Activated gamma-delta T cell treated with Interleukin-2 at 50 U/mL for 16 hours (primary cell): ENCODE results near the gene TMEM91.
"Not testable (repeated sequence)": the region's sequence is repeated elsewhere in the genome, so short reads cannot be mapped to it uniquely, and the experiment has no call there.

Source experiments
- DNase-seq: peaks from one replicate; pipeline ENCODE4 v3.0.0-alpha.2; 2020

TMEM91 gene

GRCh38 chr19:41381536-41381935 lies 5.2 kb downstream of the TMEM91 start:
- not testable (repeated sequence) for DNase-seq

GRCh38 chr19:41384351-41384750 lies 8.0 kb downstream of the TMEM91 start:
- DNase-seq: no peak

GRCh38 chr19:41386442-41386841 lies 10.1 kb downstream of the TMEM91 start:
- DNase-seq: no peak

- no peak for DNase-seq
These were observed 15.3 kb downstream of the TMEM91 start for GRCh38 chr19:41391618-41392017.

- DNase-seq: no peak
These were observed 16.4 kb downstream of the TMEM91 start for GRCh38 chr19:41392775-41393174.

GRCh38 chr19:41395355-41395754 lies 19.0 kb downstream of the TMEM91 start:
- DNase-seq: no peak

- peak; percentile 99 for DNase-seq
These were observed 21.0 kb downstream of the TMEM91 start, which contains the start of the genes BCKDHA and EXOSC5 for GRCh38 chr19:41397086-41398049. Gene BCKDHA (plus strand): TSS chr19:41397818. CDS start chr19:41397828, 10 bp downstream. Gene EXOSC5 (minus strand): TSS chr19:41397359. CDS start chr19:41397328, 31 bp downstream.

- DNase-seq: no peak
These were observed 21.7 kb downstream of the TMEM91 start for GRCh38 chr19:41398050-41398418.

- DNase-seq: no peak
These were observed 22.3 kb downstream of the TMEM91 start for GRCh38 chr19:41398598-41398997.

GRCh38 chr19:41399091-41399490 lies 22.8 kb downstream of the TMEM91 start:
- no peak for DNase-seq

- no peak for DNase-seq
These were observed 23.2 kb downstream of the TMEM91 start for GRCh38 chr19:41399525-41399924.

- DNase-seq: no peak
These were observed 25.1 kb downstream of the TMEM91 start for GRCh38 chr19:41401483-41401882.

- no peak for DNase-seq
These were observed 25.7 kb downstream of the TMEM91 start for GRCh38 chr19:41402010-41402409.

- no peak for DNase-seq
These were observed 27.0 kb downstream of the TMEM91 start for GRCh38 chr19:41403181-41403970.

- DNase-seq: no peak
These were observed 29.4 kb downstream of the TMEM91 start for GRCh38 chr19:41405776-41406175.

GRCh38 chr19:41407271-41407670 lies 30.9 kb downstream of the TMEM91 start:
- no peak for DNase-seq

- no peak for DNase-seq
These were observed 31.9 kb downstream of the TMEM91 start for GRCh38 chr19:41408256-41408655.

- not testable (repeated sequence) for DNase-seq
These were observed 32.5 kb downstream of the TMEM91 start for GRCh38 chr19:41408846-41409245.

GRCh38 chr19:41409288-41409687 lies 33.0 kb downstream of the TMEM91 start:
- no peak for DNase-seq

- DNase-seq: no peak
These were observed 34.2 kb downstream of the TMEM91 start for GRCh38 chr19:41410336-41411054.

GRCh38 chr19:41411100-41411967 lies 35.0 kb downstream of the TMEM91 start:
- no peak for DNase-seq

- no peak for DNase-seq
These were observed 35.6 kb downstream of the TMEM91 start for GRCh38 chr19:41411968-41412265.
